Measurements from ENCODE around the gene POLR2C.
"Not testable (repeated sequence)": the region's sequence is repeated elsewhere in the genome, so short reads cannot be mapped to it uniquely, and the experiment has no call there.

POLR2C gene

DNA sequence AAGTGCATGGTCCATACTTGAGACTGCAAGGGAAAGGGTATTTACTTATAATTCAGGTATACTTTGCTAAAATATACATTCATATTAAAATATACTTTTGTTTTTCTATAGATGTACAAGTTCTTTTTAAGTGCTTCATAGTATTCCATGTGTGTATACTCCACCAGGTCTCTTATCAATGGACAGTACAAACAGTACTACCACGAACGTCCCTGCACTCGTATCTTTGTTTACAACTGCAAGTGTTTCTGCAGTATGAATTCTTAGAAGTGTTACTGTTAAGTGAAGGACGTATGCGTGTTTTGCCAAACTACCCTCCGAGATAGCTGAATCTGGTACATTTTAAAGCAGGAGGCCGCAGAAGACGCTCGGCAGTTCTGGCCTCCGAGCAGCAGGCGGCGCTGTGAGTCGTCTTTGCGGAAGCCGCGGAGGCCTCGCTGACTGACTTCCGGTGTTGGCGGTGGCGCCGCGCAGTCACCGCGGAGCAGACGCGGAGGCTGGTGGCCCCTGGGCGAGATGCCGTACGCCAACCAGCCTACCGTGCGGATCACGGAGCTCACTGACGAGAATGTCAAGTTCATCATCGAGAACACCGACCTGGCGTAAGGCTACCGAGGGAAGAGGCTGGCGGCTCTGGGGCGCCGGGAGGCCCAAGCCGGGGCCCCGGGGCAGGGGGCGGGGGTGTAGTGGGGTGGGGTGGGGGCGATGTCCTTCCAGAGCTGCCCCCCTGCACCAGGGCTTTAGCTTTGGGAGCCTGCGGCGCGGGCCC lies at the start of gene POLR2C:
POLR2C (plus strand) TSS at position 471 of the 769 bp plus-strand sequence; CDS start at position 517, 46 bp downstream.
- DNase-seq = no peak

DNA sequence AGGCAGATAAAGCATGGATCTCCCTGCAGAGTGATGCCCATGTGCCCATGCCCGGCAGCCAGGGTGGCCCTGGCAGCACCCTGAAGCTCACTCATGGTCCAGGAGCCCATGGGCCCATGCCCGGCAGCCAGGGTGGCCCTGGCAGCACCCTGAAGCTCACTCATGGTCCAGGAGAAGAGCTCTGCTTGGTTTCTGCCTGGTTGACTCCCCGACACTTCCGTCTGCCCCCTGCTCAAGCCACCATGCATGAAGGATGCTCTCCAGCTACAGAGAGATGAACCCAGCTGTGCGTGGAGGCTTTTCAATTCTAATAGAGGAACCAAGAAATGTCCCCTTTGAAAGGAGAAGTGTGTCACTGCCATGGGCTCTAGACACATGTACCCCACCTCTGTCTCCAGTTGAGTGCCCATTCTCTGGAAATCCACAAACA lies 49.2 kb upstream of the POLR2C start:
- DNase-seq = no peak

DNA sequence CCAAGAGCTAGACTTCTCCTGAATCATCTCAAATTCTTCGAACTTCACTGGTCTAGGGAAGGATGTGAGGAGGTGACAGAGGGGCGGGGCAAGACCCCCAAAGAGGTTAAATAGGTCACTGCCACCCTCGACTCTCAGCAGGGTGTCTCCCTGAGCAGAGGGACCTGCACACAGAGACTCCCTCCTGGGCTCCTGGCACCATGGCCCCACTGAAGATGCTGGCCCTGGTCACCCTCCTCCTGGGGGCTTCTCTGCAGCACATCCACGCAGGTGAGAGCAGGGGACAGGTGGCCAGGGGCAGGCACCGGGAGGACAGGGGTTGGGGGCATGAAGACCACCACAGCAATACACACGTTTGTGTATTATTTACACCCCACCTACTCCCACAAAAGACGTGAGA lies 48.7 kb upstream of the POLR2C start:
- no peak for DNase-seq

DNA sequence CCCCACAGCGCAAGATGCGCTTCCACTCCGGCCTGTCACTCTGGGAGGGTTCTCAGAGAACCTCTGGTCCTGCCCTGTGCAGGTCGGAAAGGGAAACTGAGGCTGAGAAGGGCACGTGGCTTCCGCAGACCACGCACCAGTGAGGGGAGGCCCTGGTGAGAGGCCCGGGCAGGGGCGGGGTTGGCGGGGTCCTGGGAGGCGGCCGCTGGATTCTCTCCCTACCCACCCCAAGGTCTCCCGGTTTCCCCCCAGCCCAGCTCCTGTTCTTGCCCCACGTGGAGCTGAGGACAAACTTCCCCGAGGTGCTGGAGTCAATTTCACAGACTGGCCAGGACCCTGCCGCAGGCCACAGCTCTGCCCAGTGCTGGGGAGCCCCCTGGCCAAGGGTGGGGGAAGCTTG lies 46.4 kb upstream of the POLR2C start:
- DNase-seq = no peak

- DNase-seq = no peak
Observed at GRCh38 chr16:57419506-57419905, 43.0 kb upstream of the POLR2C start.

GRCh38 chr16:57422026-57422944 lies 40.2 kb upstream of the POLR2C start:
- DNase-seq = no peak

DNA sequence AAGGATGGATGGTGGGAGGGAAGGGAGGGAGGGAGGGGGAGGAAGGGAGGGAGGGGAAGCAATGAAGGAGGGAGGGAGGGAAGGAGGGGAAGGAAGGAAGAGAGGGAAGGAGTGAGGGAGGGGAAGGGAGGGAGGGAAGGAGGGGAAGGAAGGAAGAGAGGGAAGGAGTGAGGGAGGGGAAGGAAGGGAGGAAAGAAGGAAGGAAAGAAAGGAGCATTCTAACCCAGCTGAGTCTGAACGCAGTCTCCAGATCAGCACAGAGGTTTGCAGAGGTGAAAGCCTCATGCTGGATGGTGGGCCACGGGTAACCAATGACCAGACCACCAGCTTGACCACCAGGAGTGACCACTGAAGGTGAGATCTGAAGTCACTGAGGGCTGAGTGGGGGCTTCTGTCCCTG lies 39.3 kb upstream of the POLR2C start:
- DNase-seq = no peak

- no peak for DNase-seq
Observed at GRCh38 chr16:57424583-57424982, 37.9 kb upstream of the POLR2C start.

DNA sequence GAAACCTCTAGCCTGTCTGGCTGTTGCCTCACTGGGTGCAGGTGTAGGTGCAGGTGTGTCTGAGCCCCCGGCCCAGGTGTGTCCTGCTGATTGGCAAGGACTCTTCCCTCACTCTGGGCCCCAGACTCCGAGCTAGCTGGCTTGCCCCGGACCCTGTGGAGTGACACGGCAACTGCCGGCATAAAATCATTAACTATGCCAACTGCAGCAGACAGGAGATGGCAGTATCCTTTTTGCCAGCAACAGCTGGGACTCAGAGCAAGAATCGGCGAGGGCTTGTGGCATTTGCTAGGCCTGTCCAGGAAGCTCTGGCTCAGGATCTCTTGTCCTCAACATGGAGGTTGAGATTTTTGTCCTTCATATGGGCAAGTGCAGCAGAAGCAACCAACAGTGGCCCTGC lies 36.1 kb upstream of the POLR2C start:
- no peak for DNase-seq

GRCh38 chr16:57427307-57427706 lies 35.2 kb upstream of the POLR2C start:
- no peak for DNase-seq

GRCh38 chr16:57427824-57428223 lies 34.7 kb upstream of the POLR2C start:
- no peak for DNase-seq

DNA sequence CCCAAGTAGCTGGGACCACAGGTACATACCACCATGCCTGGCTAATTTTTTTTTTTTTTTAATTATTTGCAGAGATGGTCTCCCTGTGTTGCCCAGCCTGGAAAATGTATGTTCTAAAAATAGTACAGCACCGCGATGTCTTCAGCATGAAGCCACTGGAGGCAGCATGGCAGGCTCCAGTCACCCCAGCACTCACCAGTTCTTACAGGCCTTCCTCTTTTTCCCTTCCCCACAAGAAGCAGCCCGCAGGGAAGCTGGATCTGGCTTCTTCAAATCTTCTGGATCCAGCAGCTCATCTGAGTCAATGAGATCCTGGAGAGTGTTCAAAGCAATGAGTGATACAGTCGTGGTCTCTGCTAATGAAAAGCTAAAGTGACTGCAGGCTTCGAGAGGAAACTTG lies 31.5 kb upstream of the POLR2C start:
- DNase-seq = no peak

GRCh38 chr16:57432505-57432904 lies 30.0 kb upstream of the POLR2C start:
- DNase-seq = no peak

- no peak for DNase-seq
Observed at GRCh38 chr16:57432989-57433388, 29.5 kb upstream of the POLR2C start.

DNA sequence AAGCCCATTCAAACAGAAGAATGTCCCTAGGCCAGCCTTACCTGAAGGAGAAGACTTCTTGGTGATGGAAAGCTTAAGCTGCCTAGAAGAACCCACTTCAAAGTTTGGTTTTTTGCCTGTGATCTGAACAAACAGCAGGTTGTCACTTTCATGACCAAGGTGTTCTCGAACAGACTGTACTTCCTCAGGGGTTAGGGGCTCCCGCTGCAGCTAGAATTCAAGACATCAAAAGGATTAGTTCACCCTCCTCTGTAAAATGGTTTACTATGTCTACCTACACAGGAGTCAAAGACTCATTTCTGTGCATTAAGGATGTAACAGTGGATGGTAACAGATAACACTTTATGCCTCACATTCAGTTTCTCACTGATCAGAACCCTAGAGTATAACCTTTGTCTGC lies 28.5 kb upstream of the POLR2C start:
- no peak for DNase-seq

GRCh38 chr16:57435838-57436237 lies 26.6 kb upstream of the POLR2C start:
- DNase-seq = no peak

GRCh38 chr16:57439947-57440346 lies 22.5 kb upstream of the POLR2C start:
- not testable (repeated sequence) for DNase-seq

- DNase-seq = not testable (repeated sequence)
Observed at GRCh38 chr16:57440551-57440950, 21.9 kb upstream of the POLR2C start.

DNA sequence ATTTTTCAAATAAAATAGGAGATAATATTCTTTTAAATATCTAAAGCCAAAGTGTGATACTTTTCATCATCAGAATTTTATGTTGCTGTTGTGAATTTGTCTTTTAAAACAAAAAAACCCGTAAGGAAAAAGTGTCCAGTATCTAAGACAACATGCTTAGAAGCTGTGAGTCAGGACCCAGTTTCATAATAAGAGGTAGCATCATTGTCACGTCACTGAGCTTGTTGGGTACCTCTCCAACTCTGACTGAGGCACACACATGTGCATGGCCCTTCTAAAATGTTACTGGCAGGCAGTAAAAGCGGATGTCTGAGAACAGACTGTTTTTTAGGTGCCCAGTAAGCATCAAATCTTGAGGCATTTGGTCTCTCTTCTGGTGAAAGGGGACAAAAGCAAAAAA lies 17.8 kb upstream of the POLR2C start:
- no peak for DNase-seq

GRCh38 chr16:57445510-57445909 lies 17.0 kb upstream of the POLR2C start:
- no peak for DNase-seq

- DNase-seq = no peak
Observed at GRCh38 chr16:57446531-57447185, 15.8 kb upstream of the POLR2C start.

DNA sequence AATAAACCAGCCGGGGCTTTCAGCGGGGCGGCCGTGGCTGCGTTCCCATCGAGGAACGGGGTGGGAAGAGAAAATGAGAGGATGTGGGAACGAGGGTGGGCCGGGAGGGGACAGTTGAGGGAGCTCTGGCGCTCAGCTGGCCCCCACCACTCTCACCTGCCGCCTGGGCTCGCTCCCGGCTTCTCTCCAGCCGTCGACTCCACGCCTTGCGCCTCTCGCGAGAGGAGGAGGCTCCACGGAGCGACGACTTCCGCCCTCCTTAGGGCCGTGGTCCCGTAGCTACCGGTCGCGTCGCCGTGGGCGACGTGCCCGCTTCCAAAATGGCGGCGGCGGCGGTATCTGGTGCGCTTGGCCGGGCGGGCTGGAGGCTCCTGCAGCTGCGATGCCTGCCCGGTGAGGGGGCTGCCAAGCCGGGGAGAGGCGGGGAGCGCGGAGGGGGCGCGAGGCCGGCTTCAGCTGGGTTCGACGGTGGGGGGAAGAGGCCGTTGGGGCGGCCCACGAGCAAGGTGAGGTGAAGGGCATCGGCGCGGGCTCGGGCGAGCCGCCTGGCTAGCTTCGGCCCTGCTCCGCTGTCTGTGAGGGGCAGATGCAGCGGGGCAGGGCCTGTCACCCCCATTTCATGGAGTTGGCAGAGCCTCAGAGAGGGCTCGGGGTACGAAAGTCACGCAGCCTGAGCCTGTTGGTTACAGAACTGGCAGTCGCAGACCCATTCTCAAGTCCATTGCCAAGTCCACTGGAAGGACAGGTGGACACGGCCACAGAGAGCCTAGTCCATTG lies 15.1 kb upstream of the POLR2C start, which contains the start of the genes CIAPIN1 and COQ9:
CIAPIN1 (minus strand) TSS at position 200 of the 777 bp plus-strand sequence. CDS start 6,457 bp downstream, outside the sequence.
COQ9 (plus strand) TSS at position 294 of the 777 bp plus-strand sequence; CDS start at position 321, 27 bp downstream.
- DNase-seq = no peak
